NCI-H2029 (cell line): Measurements from ENCODE around the gene MRPL48.
"Not testable (repeated sequence)": the region's sequence is repeated elsewhere in the genome, so short reads cannot be mapped to it uniquely, and the experiment has no call there.

Experiments used
- DNase-seq: peaks from one replicate; lab custom pipeline; 2025; lab: John Stamatoyannopoulos, UW

The MRPL48 gene

DNA sequence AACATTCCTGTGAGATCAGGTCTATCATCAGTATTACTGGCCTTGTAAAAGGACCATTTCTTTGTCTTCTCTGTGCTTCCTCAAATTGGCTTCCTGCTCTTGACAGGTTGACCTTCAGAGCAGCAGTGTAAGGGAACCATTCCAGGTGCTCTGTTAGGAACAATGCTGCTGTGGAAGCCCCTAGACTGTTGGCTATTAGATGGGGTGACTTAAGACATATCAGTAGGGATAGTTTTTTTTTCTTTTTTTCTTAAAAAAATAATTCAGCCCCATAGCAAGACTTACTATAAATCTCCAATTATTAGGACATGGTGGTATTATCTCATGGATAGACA is 51.4 kb downstream of the MRPL48 start:
- DNase-seq = no peak

DNA sequence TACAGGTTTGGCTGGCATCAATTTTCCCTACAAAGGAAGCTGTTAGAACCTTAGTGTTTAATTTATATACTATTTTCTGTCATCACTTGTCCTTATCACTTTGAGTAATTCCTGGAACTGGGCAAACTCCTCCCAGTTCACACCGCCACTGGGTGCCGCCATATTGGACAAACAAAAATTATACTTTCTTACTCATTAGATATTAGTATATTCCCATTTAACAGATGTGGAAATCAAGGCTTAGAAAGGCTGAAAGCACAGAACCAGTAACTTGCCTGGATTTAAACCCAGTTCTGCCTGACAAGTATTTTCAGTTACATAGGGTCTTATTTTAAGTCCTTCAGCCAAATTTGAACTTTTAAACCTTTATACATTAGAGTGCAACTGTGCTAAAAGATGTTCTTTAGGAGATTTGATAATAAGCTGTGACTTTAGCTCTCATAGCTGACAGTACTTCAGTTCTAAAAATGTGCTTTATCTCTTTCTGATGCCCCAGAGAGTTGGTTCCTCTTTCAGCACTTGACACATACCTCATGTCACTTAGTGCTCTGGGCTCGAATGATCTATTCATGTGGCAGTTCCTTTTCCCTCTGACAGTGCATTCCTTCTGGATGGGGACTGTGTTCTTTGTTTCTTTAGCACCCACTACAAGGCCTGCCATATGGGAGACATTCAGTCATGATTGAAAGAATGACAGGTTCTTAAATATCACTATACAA is 63.5 kb downstream of the MRPL48 start:
- no peak for DNase-seq

DNA sequence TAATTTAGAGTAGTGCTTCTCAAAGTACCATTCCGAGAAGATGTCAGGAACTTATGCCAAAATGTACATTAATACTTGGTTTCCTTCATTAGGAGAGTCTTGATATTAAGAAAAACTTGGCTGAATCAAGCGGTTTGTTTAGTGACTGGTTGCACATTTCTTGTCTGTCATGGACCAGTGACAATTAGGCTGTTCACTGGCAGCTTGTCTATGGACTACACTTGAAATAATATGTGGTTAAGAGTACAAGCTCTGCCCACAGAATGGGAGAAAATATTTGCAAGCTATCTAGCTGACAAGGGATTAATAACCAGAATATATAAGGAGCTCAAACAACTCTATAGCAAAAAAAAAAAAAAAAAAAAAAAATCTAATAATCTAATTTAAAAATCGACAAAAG is 64.4 kb downstream of the MRPL48 start:
- DNase-seq = no peak

DNA sequence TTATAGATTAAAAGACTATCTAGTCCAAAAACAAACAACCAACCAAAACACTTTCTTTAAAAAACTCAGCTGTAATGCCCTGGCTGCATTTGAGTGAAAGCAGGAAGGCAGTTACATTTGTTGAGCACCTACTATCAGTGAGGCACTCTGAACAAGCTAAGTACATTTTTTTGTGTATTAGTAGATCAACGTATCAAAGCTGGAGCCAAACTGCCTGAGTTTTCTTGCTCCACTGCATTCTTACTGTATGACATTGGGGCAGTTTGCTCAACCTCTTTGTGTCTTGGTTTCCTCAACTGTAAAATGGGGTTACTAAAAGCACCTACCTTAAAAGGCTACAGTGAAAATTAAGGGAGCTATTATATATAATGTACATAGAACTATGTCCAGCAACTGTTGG is 67.0 kb downstream of the MRPL48 start:
- DNase-seq = no peak

DNA sequence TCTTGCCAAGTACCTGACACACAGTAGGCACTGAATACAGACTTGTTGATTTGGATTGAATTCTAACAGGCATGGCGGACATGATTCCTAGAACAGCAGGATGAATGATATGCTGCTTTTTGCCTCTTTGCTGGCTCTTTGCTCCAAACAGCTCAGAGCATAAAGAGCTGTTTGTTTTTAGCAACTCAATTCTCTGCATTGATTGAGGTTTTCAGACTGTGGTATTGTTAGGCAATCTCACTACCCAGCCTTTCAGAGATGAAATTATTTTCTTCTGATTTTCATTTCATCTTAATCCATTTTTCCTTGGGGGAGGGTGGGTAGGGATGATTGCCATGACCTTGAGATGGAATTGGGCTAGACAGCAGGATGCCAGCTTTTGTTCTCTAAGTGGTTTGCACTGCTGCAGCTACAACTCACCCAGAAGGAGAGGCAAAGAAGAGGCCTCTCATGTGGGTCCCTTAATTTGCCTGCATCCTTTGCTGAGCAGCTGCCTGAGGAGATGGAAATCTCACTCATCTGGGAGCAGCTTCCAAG is 68.4 kb downstream of the MRPL48 start:
- DNase-seq = no peak

DNA sequence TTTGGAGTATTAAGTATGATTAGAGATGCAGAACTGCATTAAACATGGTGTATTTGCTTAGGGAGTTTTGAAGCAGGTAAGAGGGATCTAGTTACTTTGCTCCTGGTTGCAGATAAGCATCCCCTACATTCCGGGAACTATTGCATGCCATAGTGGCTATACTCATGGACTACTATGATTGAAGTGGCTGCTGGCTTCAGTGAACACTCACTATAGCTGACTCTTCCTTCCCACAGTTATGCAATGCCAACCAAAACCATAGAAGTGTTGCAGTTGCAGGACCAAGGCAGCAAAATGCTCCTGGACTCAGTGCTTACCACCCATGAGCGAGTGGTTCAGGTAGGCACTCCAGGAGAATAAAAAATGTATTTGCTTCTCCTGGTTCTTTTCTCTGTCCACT is 72.0 kb downstream of the MRPL48 start:
- DNase-seq = no peak

DNA sequence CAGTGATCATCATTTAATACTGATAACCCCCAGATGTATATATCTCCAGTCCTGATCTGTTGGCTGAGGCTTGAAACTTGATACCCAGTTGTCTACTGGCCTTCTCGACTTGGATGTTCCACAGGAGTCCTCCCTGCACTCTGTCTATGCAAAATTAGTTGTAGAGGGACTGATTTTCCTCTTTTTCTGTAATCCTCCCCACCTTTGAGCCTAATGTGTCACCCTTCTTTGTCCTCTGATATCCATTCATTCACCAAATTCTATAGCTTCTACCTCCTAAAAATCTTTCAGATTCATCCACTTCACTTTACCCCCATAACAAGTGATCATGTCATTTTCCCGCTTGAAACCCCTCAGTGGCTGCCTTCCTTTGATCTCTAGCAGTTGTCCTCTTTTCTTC is 72.5 kb downstream of the MRPL48 start:
- no peak for DNase-seq

DNA sequence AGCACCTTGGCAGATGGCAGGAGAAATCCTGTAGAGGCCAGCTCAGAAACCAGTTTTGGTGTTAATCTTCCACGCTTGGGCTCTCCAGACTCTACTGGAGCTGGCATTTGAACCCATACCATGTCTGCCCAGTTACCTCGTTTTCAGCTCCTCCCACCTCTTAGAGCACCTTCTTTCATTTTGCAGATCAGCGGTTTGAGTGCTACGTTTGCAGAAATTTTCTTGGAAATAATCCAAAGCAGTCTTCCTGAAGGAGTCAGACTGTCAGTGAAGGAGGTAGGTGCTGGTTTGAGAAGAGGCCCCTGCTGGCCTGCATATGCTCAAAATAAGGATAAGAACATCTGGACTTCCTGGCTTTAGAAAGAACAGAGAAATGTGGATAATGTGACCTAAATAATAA is 75.3 kb downstream of the MRPL48 start:
- DNase-seq = peak; percentile 12

DNA sequence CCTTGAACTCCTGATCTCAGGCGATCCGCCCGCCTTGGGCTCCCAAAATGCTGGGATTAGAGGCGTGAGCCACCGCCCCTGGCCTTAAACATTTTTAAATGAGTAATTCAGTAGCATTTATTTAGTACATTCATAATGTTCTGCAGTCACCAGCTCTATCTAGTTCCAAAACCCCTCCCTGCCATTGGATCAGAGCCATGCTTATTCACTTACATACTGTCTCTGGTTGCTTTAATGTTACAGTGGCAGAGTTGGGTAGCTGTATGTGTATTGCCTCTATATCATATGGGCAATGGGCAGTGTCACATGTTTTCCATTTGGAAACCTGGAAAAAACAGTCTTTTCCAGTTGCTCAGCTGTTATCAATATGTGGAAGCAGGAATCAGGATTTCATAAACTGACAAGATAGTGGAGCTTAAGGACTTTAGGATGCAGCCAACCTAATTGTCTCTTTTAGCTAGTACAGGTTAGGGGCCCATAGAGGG is 78.5 kb downstream of the MRPL48 start:
- no peak for DNase-seq

DNA sequence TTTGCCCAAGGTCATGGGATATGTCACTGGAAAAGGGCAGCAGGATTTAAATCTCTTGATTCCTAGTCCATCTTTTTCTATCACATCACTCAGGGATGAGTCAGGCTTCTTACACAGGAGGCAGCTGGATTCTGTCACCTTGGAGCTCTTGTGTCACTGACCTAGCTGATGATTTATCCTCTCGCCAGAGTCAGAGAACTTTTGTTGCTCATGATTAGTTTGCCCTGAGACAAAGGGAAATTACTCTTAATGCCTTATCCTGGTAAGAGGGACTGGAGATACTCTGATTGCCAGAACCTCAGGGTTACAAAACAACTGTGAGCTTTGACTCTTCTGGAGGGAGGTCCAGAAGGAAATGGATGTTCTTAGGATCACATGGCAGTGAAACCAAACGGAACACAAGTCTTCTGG is 78.9 kb downstream of the MRPL48 start:
- DNase-seq = no peak

DNA sequence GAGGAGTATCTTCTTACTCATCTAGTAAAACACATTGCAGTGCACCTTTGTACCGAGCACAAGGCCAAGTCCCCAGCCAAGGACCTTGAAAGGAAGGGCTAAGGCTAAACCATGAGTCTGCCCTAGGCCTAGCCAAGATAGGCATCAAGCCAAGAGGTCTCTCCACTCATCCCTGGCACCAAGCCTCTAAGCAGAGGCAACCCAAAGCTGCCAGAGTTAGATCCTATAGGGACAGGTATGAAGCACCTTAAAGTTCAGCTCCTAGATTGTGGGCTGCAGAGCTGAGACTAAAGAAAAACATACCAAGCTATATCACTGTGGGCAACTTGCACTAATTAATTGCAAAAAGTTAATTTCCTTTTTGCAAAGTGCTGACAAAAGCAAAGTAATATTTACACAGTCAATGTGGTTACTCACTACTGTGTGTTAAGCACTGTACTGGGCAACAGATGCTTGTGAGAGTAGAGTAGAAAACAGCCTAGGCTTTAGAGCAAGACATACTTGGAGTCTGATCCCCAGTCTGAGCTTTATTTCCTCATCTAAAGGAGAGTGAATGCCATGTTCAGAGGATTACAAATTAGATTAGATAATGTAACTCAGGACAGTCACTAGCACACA is 81.8 kb downstream of the MRPL48 start:
- DNase-seq = no peak

DNA sequence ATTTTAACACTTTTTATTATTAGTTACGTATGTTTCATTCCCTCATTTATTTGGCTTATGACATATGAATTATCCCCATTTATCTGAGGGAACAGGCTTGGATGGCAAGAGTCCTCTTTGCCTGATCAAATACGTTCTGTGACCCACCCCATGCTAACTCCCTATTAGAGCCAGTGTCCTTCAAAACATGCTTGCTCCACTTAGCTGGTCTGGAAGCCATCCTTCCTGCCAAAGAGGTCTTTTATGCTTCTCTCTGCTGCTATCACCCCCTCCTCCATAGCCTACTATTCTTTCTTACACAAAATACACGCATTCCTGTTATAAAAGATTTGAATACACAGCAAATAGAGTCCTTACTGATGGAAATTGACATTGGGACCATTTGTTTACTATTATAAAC is 82.6 kb downstream of the MRPL48 start:
- no peak for DNase-seq

DNA sequence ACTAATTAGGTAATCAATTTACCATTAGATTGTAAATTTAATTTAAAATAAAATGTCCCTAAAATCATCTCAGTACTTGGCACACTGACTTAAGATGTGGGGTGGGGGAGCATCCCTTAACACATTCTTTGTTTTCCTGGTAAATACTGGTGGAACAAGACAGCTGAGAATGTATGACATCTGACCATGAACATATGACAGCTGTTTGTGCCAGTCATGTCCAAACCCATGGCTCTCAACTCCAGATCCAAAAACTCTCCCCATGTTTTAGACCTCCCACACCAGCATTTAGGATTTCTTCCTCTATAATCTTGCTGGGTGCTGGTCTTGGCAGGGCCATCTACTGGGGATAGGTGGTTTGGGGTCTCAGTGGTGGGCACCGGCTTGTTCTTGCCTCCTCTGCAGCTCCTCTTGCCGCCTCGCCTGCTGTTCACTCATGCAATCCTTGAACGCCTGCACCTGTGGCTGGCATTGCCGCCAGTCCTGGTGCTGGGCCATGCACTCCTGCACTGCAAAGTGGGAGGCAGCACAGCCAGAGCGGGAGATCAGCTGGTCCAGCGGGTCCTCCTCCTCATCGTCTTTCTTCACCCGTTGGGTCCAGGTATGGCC is 85.2 kb downstream of the MRPL48 start:
- DNase-seq = no peak

DNA sequence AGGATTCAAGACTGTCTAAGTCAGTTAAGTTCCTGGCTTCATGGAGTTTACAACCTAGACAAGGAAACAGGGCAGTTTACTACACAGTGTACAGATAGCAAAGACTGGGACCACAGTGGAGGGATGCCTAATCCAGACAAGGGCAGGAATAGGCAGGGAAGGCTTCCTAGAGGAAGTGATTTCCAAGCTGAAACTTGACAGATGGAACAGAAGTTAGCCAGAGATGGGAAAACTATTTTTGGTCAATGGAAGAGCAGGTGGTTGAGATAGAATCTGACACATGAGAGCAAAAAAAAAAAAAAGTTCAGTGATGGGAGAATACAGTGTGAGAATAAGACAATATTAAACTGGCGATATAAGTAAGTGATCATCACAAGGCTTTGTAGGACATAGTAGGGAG is 87.7 kb downstream of the MRPL48 start:
- no peak for DNase-seq

DNA sequence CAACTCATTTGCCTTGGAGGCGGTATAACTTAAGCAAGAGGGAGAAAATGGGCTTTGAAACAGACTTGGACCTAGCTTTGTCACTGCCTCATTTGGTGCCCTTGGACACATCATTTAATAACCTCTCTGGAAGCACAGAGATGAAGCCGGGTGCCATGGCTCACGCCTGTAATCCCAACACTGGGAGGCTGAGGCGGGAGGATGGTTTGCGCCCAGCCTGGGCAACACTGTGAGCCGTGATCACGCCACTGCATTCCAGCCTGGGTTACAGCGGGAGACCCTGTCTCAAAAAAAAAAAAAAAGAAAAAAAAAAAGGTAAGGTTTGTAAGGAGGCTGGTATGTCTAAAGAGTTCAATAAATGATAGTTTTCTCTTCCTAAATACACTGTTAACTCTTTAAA is 88.2 kb downstream of the MRPL48 start:
- no peak for DNase-seq

DNA sequence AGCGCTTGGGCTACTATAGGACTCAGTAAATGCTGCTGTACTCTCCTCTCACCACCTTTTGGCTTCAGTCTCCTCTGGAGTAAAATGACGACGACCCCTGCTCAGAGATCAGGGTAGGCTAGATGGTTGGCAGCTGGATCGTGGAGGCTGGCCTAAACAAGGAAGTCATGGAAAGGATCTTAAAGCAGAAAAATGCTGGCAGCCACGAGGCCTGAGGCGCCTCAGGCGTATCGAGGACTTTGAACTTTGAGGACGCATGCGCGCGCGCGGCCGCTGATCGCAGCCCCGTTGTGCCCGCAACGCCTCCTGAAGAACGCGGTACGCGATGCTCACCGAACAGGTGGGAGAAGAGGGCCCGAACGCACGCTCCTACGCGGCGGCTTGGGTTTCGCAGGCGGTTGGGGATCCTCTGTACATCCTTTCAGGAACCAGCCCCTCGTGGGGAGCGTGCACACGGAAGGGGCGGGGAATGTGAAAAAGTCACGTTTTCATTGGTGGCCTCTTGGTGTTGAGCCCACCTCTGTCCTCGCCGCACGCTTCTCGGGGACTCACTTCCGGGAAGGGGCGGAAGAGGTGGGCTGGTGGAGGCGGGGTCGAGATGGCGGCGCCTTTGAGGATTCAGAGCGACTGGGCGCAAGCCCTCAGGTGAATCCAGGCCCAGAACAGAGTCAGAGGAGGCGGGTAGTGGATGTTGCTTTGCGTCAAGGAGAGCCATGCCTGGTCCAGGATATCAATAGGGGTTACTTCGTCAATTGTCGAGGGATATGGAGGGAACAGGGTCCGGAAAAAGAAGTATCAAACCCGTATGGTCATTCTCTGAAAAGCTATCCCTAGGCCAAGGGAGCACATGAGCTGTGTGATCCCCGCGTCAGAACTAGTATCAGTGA is 89.0 kb downstream of the MRPL48 start, which contains the start of the genes COA4 and PAAF1:
TSS of gene COA4 (minus strand) at position 423 of the 887 bp plus-strand sequence. CDS start 3,468 bp downstream, outside the sequence.
TSS of gene PAAF1 (plus strand) at position 576 of the 887 bp plus-strand sequence. CDS start at position 599, 23 bp downstream.
- DNase-seq = peak; percentile 97

DNA sequence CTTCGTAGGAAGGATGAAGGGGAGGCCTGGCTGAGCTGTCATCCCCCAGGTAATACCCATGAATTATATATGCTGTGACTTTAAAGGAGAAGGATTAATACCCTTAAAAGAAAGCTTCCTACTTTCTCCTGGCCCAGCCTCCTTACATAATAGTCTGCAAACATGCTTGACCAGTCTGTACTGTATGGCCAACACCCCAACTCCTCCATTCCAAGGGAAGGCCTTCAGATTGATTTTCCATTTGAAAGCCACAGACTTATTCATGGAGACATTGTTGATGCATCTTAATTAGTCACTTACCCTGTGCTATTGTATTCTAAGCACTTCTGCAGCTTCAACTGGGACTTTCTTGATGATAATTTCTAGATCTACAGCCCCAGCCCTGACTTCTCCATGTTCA is 91.1 kb downstream of the MRPL48 start:
- DNase-seq = no peak

DNA sequence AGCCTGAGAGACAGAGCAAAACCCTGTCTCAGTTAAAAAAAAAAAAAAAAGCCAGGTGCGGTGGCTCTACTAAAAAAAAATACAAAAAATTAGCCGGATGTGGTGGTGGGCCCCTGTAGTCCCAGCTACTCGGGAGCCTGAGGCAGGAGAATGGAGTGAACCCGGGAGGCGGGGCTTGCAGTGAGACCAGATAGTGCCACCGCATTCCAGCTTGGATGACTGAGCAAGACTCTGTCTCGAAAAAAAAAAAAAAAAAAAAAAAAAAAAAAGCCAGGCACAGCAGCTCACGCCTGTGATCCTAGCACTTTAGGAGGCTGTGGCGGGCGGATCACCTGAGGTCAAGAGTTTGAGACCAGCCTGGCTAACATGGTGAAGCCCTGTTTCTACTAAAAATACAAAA is 92.8 kb downstream of the MRPL48 start:
- DNase-seq = not testable (repeated sequence)

DNA sequence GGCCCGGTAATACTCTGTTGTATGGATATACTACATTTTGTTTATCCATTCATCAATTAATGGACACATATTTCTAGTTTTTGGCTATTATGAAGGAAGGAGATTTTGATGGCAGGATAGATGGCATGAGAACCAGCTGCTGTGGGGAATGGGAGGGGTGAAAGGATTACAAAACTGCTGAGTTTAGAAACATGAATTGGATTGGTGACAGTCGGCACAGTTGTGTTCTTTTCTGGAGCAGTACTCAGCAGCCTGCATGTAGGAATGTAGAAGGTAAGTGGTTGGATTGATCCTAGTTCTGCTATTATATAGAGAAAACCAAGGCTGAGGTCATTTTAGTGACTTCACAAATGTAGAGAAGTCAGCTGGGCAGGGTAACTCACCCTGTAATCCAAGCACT is 96.2 kb downstream of the MRPL48 start:
- no peak for DNase-seq

DNA sequence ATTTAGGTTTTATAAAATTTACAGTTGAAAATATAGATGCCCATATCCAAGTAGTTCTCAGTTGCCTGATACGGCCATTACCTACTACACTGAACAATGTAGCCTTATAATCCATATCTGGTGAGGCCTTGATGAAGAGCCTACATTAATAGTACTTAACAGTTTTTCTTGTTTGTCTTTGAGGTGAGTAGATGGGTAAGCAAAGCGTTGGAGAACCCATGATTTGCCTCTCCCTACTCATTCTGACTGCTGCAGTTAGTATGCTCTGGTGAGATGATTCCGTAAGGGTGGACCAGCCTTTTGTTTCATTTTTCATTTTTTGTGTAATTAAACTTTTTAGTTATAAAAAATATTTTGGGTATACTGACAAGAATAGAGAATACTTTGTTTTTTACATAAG is 100.6 kb downstream of the MRPL48 start:
- DNase-seq = no peak

DNA sequence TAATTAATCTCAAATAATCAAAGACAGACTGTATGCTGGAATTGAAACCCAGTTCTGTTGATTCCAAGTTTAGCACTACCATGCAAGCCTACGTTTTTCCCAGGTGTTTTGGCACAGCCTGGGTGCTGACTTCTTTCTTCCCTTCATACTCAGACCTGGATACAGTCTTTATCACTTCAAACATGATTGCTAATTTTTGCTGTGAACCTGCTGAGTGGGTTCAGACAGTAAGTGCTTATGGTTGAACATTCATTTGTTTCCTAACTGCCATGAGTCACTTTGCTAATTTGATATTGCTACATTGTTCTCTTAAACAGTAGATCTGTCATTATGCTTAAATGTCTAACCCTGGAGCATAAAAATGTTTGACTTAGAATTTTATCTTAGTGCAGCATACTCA is 101.3 kb downstream of the MRPL48 start:
- no peak for DNase-seq

DNA sequence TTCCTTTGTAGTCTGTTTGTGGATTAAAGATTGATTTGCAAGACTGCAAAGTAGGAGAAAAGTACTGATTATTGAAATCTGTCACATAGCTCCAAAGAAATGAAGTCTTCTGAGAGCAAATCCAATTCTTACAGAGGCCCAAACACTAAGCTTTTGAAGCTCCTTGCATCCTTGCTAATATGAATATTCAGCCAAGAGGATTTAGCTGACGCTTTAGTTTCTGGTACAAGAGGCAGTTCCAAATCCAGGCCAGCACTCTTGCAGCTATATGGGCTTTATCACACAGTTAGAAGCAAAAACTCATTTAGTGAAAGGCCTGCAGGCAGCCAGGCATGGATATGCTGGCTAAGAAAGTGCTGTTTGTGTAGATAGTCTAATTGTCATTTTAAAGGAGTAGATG is 101.9 kb downstream of the MRPL48 start:
- no peak for DNase-seq
